GM12878 (cell line): ENCODE data around the gene AGAP1. TPM values are rescaled to one million over a fixed set of nuclear protein-coding genes. Genes with fewer than 3 reads are reported as not detected.

Experiments used
- ATAC-seq: fragments of 200-7000 bp; cut with Tn5 transposase; 3 replicates; pipeline ENCODE4 v1.9.1; 2020; ENCODE audit warnings: mild to moderate bottlenecking, moderate library complexity
- BruUV-seq: library from RNA; stranded (reverse); fragments of 400-500 nt; replicated peaks from 2 replicates; lab custom pipeline; 2021; lab: Mats Ljungman, UMichigan
- CTCF ChIA-PET: fragments of 300-600 bp; sonication (Branson Sonifier 250); formaldehyde crosslinking; extraction: SDS; loops from one replicate; lab custom pipeline; 2021; ENCODE audit warnings: inconsistent platforms; lab: Yijun Ruan, JAX
- POLR2A ChIA-PET: fragments of 350-600 bp; formaldehyde crosslinking; extraction: SDS; loops from one replicate; lab custom pipeline; 2021; ENCODE audit warnings: inconsistent platforms; lab: Charles Lee
- RAD21 ChIA-PET: fragments of 300-600 bp; sonication (Branson Sonifier 250); formaldehyde crosslinking; loops from one replicate; lab custom pipeline; 2023; ENCODE audit warnings: antibody characterized with exemption; ENCODE audit not compliant: unreplicated experiment; lab: Charles Lee
- SMC1A ChIA-PET: fragments of 300-600 bp; sonication (Branson Sonifier 250); formaldehyde crosslinking; loops from one replicate; lab custom pipeline; 2023; ENCODE audit not compliant: unreplicated experiment, uncharacterized antibody; lab: Charles Lee
- DNase-seq: peaks from one replicate; pipeline ENCODE4 v3.0.0-alpha.2; 2011; ENCODE audit warnings: low read depth, low spot score
- FAIRE-seq: peaks from 3 replicates; lab custom pipeline; 2011; peaks lifted over from hg19 to GRCh38; lab: Jason Lieb, UNC
- H2AFZ ChIP-seq: 2 replicates; pipeline ENCODE4 v1.6.0; 2011; ENCODE audit warnings: low read depth, low read length, control low read depth; ENCODE audit not compliant: control insufficient read depth
- H3K27ac ChIP-seq: 2 replicates; pipeline ENCODE4 v1.5.1; 2011; ENCODE audit warnings: control low read depth; ENCODE audit not compliant: control insufficient read depth, insufficient read depth
- H3K27me3 ChIP-seq, 2 experiments: replicated peaks in 1 of 2; 2 replicates each; pipeline versions ENCODE4 v1.6.0 to v1.6.1; 2011; ENCODE audit warnings: low read length in 1 of 2; ENCODE audit not compliant: control insufficient read depth in 2 of 2, insufficient read depth in 2 of 2
- H3K36me3 ChIP-seq, 2 experiments: 2 replicates each; pipeline ENCODE4 v1.5.1; 2011; ENCODE audit warnings: low read length in 1 of 2; ENCODE audit not compliant: control insufficient read depth in 2 of 2, insufficient read depth in 2 of 2
- H3K4me1 ChIP-seq: 2 replicates; pipeline ENCODE4 v1.6.1; 2011; ENCODE audit warnings: mild to moderate bottlenecking, low read length, moderate library complexity, mixed read lengths; ENCODE audit not compliant: control insufficient read depth, insufficient read depth
- H3K4me2 ChIP-seq: 2 replicates; pipeline ENCODE4 v1.6.0; 2011; ENCODE audit warnings: control low read depth; ENCODE audit not compliant: control insufficient read depth, insufficient read depth
- H3K4me3 ChIP-seq: fragments of 200-600 bp; sonication (generic); 2 replicates; pipeline ENCODE4 v1.5.1; 2016
- H3K79me2 ChIP-seq: 2 replicates; pipeline ENCODE4 v1.6.0; 2011; ENCODE audit warnings: low read length; ENCODE audit not compliant: control insufficient read depth, insufficient read depth
- H3K9ac ChIP-seq: 2 replicates; pipeline ENCODE4 v1.8.0; 2011; ENCODE audit warnings: low read length, control low read depth, mixed read lengths; ENCODE audit not compliant: control insufficient read depth, insufficient read depth
- H3K9me3 ChIP-seq: replicated peaks from 3 replicates; pipeline ENCODE4 v1.5.1; 2011; ENCODE audit warnings: mild to moderate bottlenecking, low read length; ENCODE audit not compliant: control insufficient read depth, insufficient read depth
- H4K20me1 ChIP-seq: 2 replicates; pipeline ENCODE4 v1.6.0; 2011; ENCODE audit not compliant: control insufficient read depth, insufficient read depth
- ASH2L ChIP-seq: fragments of 300-600, 200-600 bp; sonication (generic); IDR thresholded peaks from 2 replicates; pipeline ENCODE4 v1.6.1; 2017; ENCODE audit warnings: low read depth, mild to moderate bottlenecking, borderline replicate concordance
- BHLHE40 ChIP-seq, 2 experiments: fragments of 450-650 bp in 1 of 2; IDR thresholded peaks; 2 replicates each; pipeline ENCODE4 v1.6.1; 2011 to 2017; ENCODE audit warnings: low read depth in 2 of 2, borderline replicate concordance in 1 of 2, improper control_type of control experiment in 1 of 2, low read length in 1 of 2, mild to moderate bottlenecking in 1 of 2
- CBX5 ChIP-seq: sonication (generic); IDR thresholded peaks from 2 replicates; pipeline ENCODE4 v1.6.1; 2016; ENCODE audit warnings: low read depth, moderate library complexity, mild to moderate bottlenecking, inconsistent platforms
- JUND ChIP-seq: IDR thresholded peaks from 2 replicates; pipeline ENCODE4 v1.6.1; 2012; ENCODE audit warnings: low read depth, mild to moderate bottlenecking, low read length, improper control_type of control experiment, moderate library complexity
- NFIC ChIP-seq: IDR thresholded peaks from 2 replicates; pipeline ENCODE4 v1.6.1; 2012; ENCODE audit warnings: low read depth, mild to moderate bottlenecking, inconsistent platforms, low read length, moderate library complexity
- NRF1 ChIP-seq: conservative IDR thresholded peaks from 2 replicates; pipeline ENCODE4 v1.6.1; 2011; ENCODE audit warnings: mild to moderate bottlenecking, low read depth, low read length, improper control_type of control experiment
- YY1 ChIP-seq: IDR thresholded peaks from 2 replicates; pipeline ENCODE4 v1.6.1; 2011; ENCODE audit warnings: low read depth, mild to moderate bottlenecking, low read length
- ZSCAN29 ChIP-seq: fragments of 450-650 bp; IDR thresholded peaks from 2 replicates; pipeline ENCODE4 v1.6.1; 2017; ENCODE audit warnings: mild to moderate bottlenecking, moderate library complexity
- WGBS: methylation state at CpG from one replicate; pipeline ENCODE4 v1.1.6; 2016; ENCODE audit warnings: low lambda C conversion rate; ENCODE audit not compliant: insufficient replicate concordance, insufficient coverage; ENCODE audit errors: missing lambda C conversion rate; 5-methylcytosine and 5-hydroxymethylcytosine counted together
- in situ Hi-C: fragments of 300-500 bp; cut with MboI; formaldehyde crosslinking; loops from 9 replicates; pipeline ENCODE4 v1.14.3; 2018; ENCODE audit warnings: mixed read lengths
- intact Hi-C: fragments of 100-400 bp; cut with micrococcal nuclease; formaldehyde crosslinking; loops from one replicate; pipeline ENCODE4 v1.14.2; 2022; ENCODE audit not compliant: unreplicated experiment
- polyA plus RNA-seq, 11 experiments: library from polyadenylated mRNA; depleted of rRNA in 4 of 11; unstranded in 6 of 11; stranded (reverse) in 5 of 11; fragments of >200 nt; fragmentation: Nextera tagmentation in 4 of 11; fragmentation: Illumina TruSeq in 1 of 11; extraction: Ambion mirVana in 4 of 11; extraction: Trizol in 1 of 11; gene quantifications; 1 replicate in 1 of 11; 2 replicates in 10 of 11; pipeline versions ENCODE4 v1.2.1 to v1.2.3, GENCODE V29; 2011 to 2016; ENCODE audit warnings: inconsistent platforms in 2 of 11, missing spikeins in 2 of 11, low read depth in 1 of 11
- total RNA-seq, 4 experiments: library from RNA; depleted of rRNA in 3 of 4; stranded (reverse); fragments of >200 nt in 3 of 4; fragmentation: Illumina TruSeq in 1 of 4; extraction: Trizol in 1 of 4; gene quantifications; 2 replicates each; pipeline versions ENCODE4 v1.2.1 to v1.2.3, GENCODE V29; 2013 to 2021
- TF ChIP-seq, protein P1 (sequence below): IDR thresholded peaks from 2 replicates; pipeline ENCODE4 v1.6.1; 2011; ENCODE audit warnings: mild to moderate bottlenecking, low read depth, low read length, moderate library complexity; ENCODE audit not compliant: insufficient replicate concordance
- TF ChIP-seq, protein P2 (sequence below): IDR thresholded peaks from 2 replicates; pipeline ENCODE4 v1.6.1; 2011; ENCODE audit warnings: borderline replicate concordance, low read depth, mild to moderate bottlenecking, moderate library complexity, mixed read lengths, low read length; ENCODE audit not compliant: insufficient read depth; ENCODE audit errors: extremely low read length
- TF ChIP-seq, protein P3 (sequence below): fragments of 450-650 bp; IDR thresholded peaks from 2 replicates; pipeline ENCODE4 v1.6.1; 2017; ENCODE audit warnings: antibody characterized with exemption, mild to moderate bottlenecking, moderate library complexity

The AGAP1 gene
- total and polyA plus RNA-seq, 10 of the 15 experiments (the other 5 are each of a cell fraction or from before 2014, with no cell fraction given): 0.05 to 0.15 (median 0.06) TPM; not detected in 7

DNA sequence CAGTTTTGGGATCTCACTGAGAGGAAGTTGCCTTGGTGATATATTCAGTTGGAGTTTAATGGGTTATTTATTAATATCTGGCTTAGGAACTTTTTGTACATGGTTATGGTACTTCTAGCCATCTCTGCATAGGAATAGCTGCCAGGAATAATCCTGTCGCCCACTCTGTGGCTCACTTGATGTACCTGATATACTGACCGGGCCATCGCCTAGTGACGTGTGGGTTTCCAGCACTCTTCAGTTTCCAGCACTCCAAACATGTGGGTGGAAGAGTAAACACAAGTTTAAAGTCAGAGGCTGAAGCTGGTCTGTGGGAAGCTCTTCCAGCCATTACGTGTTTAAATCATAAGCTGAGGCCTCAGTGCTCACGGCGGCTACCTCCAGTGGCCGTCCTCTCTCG lies 44.3 kb upstream of the AGAP1 start:
- no peak overlapping the region for H3K9ac ChIP-seq
- DNase-seq (no peak), ATAC-seq (no peak), FAIRE-seq (no peak)
- H3K9me3 ChIP-seq: no peaks in the 10 kb centered on the region
- POLR2A ChIA-PET: no interaction called here
- in situ Hi-C loops: no loop called here
- RAD21 ChIA-PET: no interaction called here
- no peaks in the 10 kb centered on the region for H3K36me3 ChIP-seq
- CTCF ChIA-PET: no interaction called here
- H3K4me2 ChIP-seq: no peak overlapping the region
- no TSS peak for BruUV-seq
- no peak overlapping the region for H2AFZ ChIP-seq
- 43% methylated on average over 9 of the region's 9 CpGs for WGBS
- TF ChIP-seq ASH2L (no peak), NRF1 (no peak), JUND (no peak), ZSCAN29 (no peak), CBX5 (no peak), YY1 (no peak), BHLHE40 (IDR thresholded peaks at IDR 0.05; ENCODE audit: borderline replicate concordance in 1 of 2, low read depth in 2 of 2, low read length in 1 of 2) (no peak), NFIC (no peak)
- TF ChIP-seq, protein P1, sequence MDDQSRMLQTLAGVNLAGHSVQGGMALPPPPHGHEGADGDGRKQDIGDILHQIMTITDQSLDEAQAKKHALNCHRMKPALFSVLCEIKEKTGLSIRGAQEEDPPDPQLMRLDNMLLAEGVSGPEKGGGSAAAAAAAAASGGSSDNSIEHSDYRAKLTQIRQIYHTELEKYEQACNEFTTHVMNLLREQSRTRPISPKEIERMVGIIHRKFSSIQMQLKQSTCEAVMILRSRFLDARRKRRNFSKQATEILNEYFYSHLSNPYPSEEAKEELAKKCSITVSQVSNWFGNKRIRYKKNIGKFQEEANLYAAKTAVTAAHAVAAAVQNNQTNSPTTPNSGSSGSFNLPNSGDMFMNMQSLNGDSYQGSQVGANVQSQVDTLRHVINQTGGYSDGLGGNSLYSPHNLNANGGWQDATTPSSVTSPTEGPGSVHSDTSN: no peak
- TF ChIP-seq, protein P2, sequence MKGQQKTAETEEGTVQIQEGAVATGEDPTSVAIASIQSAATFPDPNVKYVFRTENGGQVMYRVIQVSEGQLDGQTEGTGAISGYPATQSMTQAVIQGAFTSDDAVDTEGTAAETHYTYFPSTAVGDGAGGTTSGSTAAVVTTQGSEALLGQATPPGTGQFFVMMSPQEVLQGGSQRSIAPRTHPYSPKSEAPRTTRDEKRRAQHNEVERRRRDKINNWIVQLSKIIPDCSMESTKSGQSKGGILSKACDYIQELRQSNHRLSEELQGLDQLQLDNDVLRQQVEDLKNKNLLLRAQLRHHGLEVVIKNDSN: no peak
- TF ChIP-seq, protein P3, sequence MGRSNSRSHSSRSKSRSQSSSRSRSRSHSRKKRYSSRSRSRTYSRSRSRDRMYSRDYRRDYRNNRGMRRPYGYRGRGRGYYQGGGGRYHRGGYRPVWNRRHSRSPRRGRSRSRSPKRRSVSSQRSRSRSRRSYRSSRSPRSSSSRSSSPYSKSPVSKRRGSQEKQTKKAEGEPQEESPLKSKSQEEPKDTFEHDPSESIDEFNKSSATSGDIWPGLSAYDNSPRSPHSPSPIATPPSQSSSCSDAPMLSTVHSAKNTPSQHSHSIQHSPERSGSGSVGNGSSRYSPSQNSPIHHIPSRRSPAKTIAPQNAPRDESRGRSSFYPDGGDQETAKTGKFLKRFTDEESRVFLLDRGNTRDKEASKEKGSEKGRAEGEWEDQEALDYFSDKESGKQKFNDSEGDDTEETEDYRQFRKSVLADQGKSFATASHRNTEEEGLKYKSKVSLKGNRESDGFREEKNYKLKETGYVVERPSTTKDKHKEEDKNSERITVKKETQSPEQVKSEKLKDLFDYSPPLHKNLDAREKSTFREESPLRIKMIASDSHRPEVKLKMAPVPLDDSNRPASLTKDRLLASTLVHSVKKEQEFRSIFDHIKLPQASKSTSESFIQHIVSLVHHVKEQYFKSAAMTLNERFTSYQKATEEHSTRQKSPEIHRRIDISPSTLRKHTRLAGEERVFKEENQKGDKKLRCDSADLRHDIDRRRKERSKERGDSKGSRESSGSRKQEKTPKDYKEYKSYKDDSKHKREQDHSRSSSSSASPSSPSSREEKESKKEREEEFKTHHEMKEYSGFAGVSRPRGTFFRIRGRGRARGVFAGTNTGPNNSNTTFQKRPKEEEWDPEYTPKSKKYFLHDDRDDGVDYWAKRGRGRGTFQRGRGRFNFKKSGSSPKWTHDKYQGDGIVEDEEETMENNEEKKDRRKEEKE: no peak
- H3K4me3 ChIP-seq: no peak overlapping the region
- H4K20me1 ChIP-seq: no peaks in the 10 kb centered on the region
- SMC1A ChIA-PET: no interaction called here
- intact Hi-C loops: no loop called here
- H3K27me3 ChIP-seq: no peaks in the 10 kb centered on the region
- no peaks in the 10 kb centered on the region for H3K79me2 ChIP-seq
- H3K4me1 ChIP-seq: no peaks in the 10 kb centered on the region
- H3K27ac ChIP-seq: no peak overlapping the region
